ENCODE results near the gene RNF208. TPM values are rescaled to one million over a fixed set of nuclear protein-coding genes. Genes with fewer than 3 reads are reported as not detected.
A peak's percentile ranks its signal among the peaks of the same experiment; 100 is the strongest.

Gene RNF208
- total and polyA plus RNA-seq, 9 of the 15 experiments (the other 6 are each of a cell fraction or from before 2014, with no cell fraction given), result 0.15 to 6.9 (median 0.50) TPM; not detected in 2

GRCh38 chr9:137240318-137240840, 18.3 kb upstream of the RNF208 start (continued):
- TF ChIP-seq ZBTB40 (IDR thresholded peaks at IDR 0.05), result no peak
- TF ChIP-seq ZBTB40 (CRISPR knock-in tag; IDR thresholded peaks at IDR 0.05), result no peak
- TF ChIP-seq POLR3A (IDR thresholded peaks at IDR 0.05; ENCODE audit: borderline replicate concordance, extremely low read depth, insufficient read depth, insufficient read length), result no peak
- no peak for TF ChIP-seq ZNF655 (CRISPR knock-in tag; IDR thresholded peaks at IDR 0.05)
- no peak for TF ChIP-seq PBX2 (CRISPR knock-in tag; IDR thresholded peaks at IDR 0.05; ENCODE audit: low read depth)
- no peak for TF ChIP-seq PBX2 (tag; conservative IDR thresholded peaks at IDR 0.05; ENCODE audit: low read depth)
- TF ChIP-seq ZNF395 (CRISPR knock-in tag; IDR thresholded peaks at IDR 0.05), result no peak
- TF ChIP-seq ZBED1 (IDR thresholded peaks at IDR 0.05), result peak; percentile 77; the same call in 1 of the 2 replicates
- TF ChIP-seq ZNF77 (CRISPR knock-in tag; IDR thresholded peaks at IDR 0.05), result no peak
- TF ChIP-seq GATAD2B (IDR thresholded peaks at IDR 0.05; ENCODE audit: borderline replicate concordance), result no peak
- TF ChIP-seq ZNF586 (CRISPR knock-in tag; conservative IDR thresholded peaks at IDR 0.05), result no peak
- no peak for TF ChIP-seq ZKSCAN1 (IDR thresholded peaks at IDR 0.05; ENCODE audit: low read depth, low read length)
- no peak for TF ChIP-seq HNRNPH1 (optimal IDR thresholded peaks at IDR 0.05; ENCODE audit: low read depth, low read length)
- TF ChIP-seq FOXA3 (CRISPR knock-in tag; conservative IDR thresholded peaks at IDR 0.05 in 1 of 2, IDR thresholded peaks at IDR 0.05 in 1 of 2), result no peak

All from K562 (cell line).